Neural progenitor cell (in vitro differentiated cells): ENCODE measurements around the gene NFIA.

Experiments
- CTCF ChIP-seq: fragments of 200-600 bp; sonication (generic); IDR thresholded peaks from 2 replicates; pipeline ENCODE4 v1.5.1; 2017; ENCODE audit warnings: antibody characterized with exemption, mild to moderate bottlenecking
- EZH2 ChIP-seq: fragments of 200-600 bp; sonication (generic); IDR thresholded peaks from 2 replicates; pipeline ENCODE4 v1.6.1; 2017; ENCODE audit warnings: antibody characterized with exemption, mild to moderate bottlenecking, moderate library complexity
- EZH2phosphoT487 ChIP-seq: fragments of 200-600 bp; sonication (generic); IDR thresholded peaks from 2 replicates; pipeline ENCODE4 v1.6.1; 2017; ENCODE audit warnings: antibody characterized with exemption

- TF ChIP-seq CTCF (no peak), EZH2phosphoT487 (no peak), EZH2 (no peak)
Observed at GRCh38 chr1:61250933-61251332, 168.6 kb downstream of the NFIA start.
